NT2/D1 (cell line): Measurements from ENCODE around the gene EXT2.

Source experiments
- SUZ12 ChIP-seq: IDR thresholded peaks from 2 replicates; pipeline ENCODE4 v1.6.1; 2011; ENCODE audit not compliant: insufficient read length, insufficient read depth; ENCODE audit errors: extremely low read depth
- YY1 ChIP-seq: IDR thresholded peaks from 2 replicates; pipeline ENCODE4 v1.6.1; 2011; ENCODE audit not compliant: insufficient read length, insufficient read depth
- ZNF274 ChIP-seq: IDR thresholded peaks from 2 replicates; pipeline ENCODE4 v1.6.1; 2011; ENCODE audit warnings: mild to moderate bottlenecking, low read depth, low read length

DNA sequence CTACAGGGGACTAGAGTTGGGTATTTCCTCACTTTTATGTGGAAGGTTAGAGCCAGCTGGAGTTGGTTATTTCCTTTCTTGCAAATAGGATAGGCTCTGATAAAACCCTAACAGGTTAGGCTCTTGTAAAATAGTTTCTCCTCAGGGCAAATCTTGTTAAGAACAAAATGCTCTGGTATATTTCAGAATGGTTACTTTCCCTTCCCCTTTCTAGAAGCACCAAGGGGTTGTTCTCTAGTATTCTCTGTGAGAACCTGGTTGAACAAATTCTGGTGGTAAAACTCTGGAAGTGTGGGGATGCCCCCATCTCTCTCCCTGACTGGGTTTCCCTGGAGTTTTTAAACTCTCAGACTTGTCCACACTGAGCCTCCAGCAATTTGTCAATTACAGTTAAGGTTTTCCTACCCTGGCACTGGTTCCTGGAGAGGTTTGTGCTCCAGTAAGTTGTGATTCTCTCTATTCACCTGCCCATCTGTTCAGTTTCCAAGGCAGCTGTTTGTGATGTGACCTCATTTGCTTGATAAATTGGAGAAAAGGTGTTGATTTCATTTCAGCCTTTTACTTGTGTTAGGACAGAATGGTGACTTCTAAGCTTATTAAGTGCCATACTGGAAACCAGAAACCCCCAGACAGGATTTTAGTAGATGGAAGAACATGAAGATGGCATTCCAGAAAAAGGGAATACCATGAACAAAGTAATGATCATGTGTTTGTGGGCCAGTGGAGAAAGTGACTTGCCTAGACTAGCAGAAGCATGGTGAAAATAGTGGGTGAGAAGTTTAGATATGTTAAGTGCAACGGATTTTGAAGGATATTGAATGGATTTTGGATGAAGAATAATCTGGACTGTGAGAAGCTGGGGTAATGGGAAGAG lies 64.6 kb downstream of the EXT2 start:
- TF ChIP-seq ZNF274 (no peak), SUZ12 (no peak), YY1 (no peak)
